ENCODE measurements around the gene BTC. TPM values are rescaled to one million over a fixed set of nuclear protein-coding genes. Genes with fewer than 3 reads are reported as not detected.

BTC gene
- total and polyA plus RNA-seq, 4 donors, result 0.09 to 0.84 (median 0.36) TPM

- no peaks in the 10 kb centered on the region for H3K27me3 ChIP-seq (ENCODE audit: control insufficient read depth in 4 of 4, insufficient read depth in 4 of 4, low read length in 3 of 4)
- H3K27ac ChIP-seq (ENCODE audit: low read depth in 1 of 2, low read length in 2 of 2), result no peak overlapping the region
- WGBS, result 91% methylated on average over 2 of the region's 2 CpGs
- TF ChIP-seq HNF4A (conservative IDR thresholded peaks at IDR 0.05) (no peak), NR2F2 (IDR thresholded peaks at IDR 0.05) (no peak), EGR1 (IDR thresholded peaks at IDR 0.05; ENCODE audit: low read depth in 2 of 2) (no peak), TAF1 (conservative IDR thresholded peaks at IDR 0.05) (no peak), REST (IDR thresholded peaks at IDR 0.05) (no peak), FOXA2 (IDR thresholded peaks at IDR 0.05) (no peak), HNF4G (IDR thresholded peaks at IDR 0.05) (no peak), JUND (IDR thresholded peaks at IDR 0.05) (no peak), FOXA1 (IDR thresholded peaks at IDR 0.05) (no peak), RAD21 (IDR thresholded peaks at IDR 0.05) (no peak), YY1 (IDR thresholded peaks at IDR 0.05) (no peak), ATF3 (IDR thresholded peaks at IDR 0.05) (no peak), MAX (IDR thresholded peaks at IDR 0.05) (no peak), RXRA (IDR thresholded peaks at IDR 0.05) (no peak), SP1 (IDR thresholded peaks at IDR 0.05) (no peak), CTCF (IDR thresholded peaks at IDR 0.05; ENCODE audit: low read depth, low read length, missing input control) (no peak), ZBTB33 (IDR thresholded peaks at IDR 0.05) (no peak)
- no peak overlapping the region for H3K9ac ChIP-seq (ENCODE audit: low read depth in 1 of 2, low read length in 2 of 2)
- no peaks in the 10 kb centered on the region for H3K36me3 ChIP-seq (ENCODE audit: control insufficient read depth in 4 of 4, insufficient read depth in 3 of 4, low read depth in 1 of 4, low read length in 3 of 4)
- H3K4me1 ChIP-seq (ENCODE audit: control insufficient read depth in 4 of 4, insufficient read depth in 4 of 4, low read length in 3 of 4), result peaks cover 0 to 3% (median 0%) of the 10 kb centered on the region in 4 donors
- H3K9me3 ChIP-seq (ENCODE audit: control insufficient read depth in 4 of 4, low read length in 3 of 4), result no peaks in the 10 kb centered on the region
- DNase-seq (ENCODE audit: low spot score), result no peak
- H3K4me3 ChIP-seq (ENCODE audit: low read depth in 1 of 3, low read length in 3 of 3), result no peak overlapping the region
Measured at GRCh38 chr4:74772106-74772505, 22.2 kb downstream of the BTC start.
